ENCODE results near the gene SULT2B1.
"Not testable (repeated sequence)": the region's sequence is repeated elsewhere in the genome, so short reads cannot be mapped to it uniquely, and the experiment has no call there.

SULT2B1 gene

GRCh38 chr19:48524732-48525131 lies 27.2 kb upstream of the SULT2B1 start:
- DNase-seq (ENCODE audit: extremely low read depth in 1 of 2, low read depth in 1 of 2) = no peak

- no peak for DNase-seq (ENCODE audit: extremely low read depth in 1 of 2, low read depth in 1 of 2)
These were observed 22.8 kb upstream of the SULT2B1 start for GRCh38 chr19:48529156-48529555.

- no peak for DNase-seq (ENCODE audit: extremely low read depth in 1 of 2, low read depth in 1 of 2)
These were observed 21.8 kb upstream of the SULT2B1 start for GRCh38 chr19:48530066-48530720.

GRCh38 chr19:48530770-48531169 lies 21.2 kb upstream of the SULT2B1 start:
- no peak for DNase-seq (ENCODE audit: extremely low read depth in 1 of 2, low read depth in 1 of 2)

GRCh38 chr19:48533770-48534169 lies 18.2 kb upstream of the SULT2B1 start:
- no peak for DNase-seq (ENCODE audit: extremely low read depth in 1 of 2, low read depth in 1 of 2)

- no peak for DNase-seq (ENCODE audit: extremely low read depth in 1 of 2, low read depth in 1 of 2)
These were observed 14.4 kb upstream of the SULT2B1 start for GRCh38 chr19:48537541-48537940.

- not testable (repeated sequence) for DNase-seq (ENCODE audit: extremely low read depth in 1 of 2, low read depth in 1 of 2)
These were observed 13.9 kb upstream of the SULT2B1 start for GRCh38 chr19:48538057-48538456.

- DNase-seq (ENCODE audit: extremely low read depth in 1 of 2, low read depth in 1 of 2) = no peak
These were observed 12.4 kb upstream of the SULT2B1 start for GRCh38 chr19:48539503-48540096.

GRCh38 chr19:48540110-48540509 lies 11.9 kb upstream of the SULT2B1 start:
- DNase-seq (ENCODE audit: extremely low read depth in 1 of 2, low read depth in 1 of 2) = no peak

- no peak for DNase-seq (ENCODE audit: extremely low read depth in 1 of 2, low read depth in 1 of 2)
These were observed 10.2 kb upstream of the SULT2B1 start for GRCh38 chr19:48541813-48542212.

- no peak for DNase-seq (ENCODE audit: extremely low read depth in 1 of 2, low read depth in 1 of 2)
These were observed 8.8 kb upstream of the SULT2B1 start for GRCh38 chr19:48543121-48543710.

GRCh38 chr19:48544856-48545750 lies 6.9 kb upstream of the SULT2B1 start:
- DNase-seq (ENCODE audit: extremely low read depth in 1 of 2, low read depth in 1 of 2) = no peak

- no peak for DNase-seq (ENCODE audit: extremely low read depth in 1 of 2, low read depth in 1 of 2)
These were observed 4.2 kb upstream of the SULT2B1 start for GRCh38 chr19:48547722-48548121.

GRCh38 chr19:48548253-48548911 lies 3.6 kb upstream of the SULT2B1 start:
- no peak for DNase-seq (ENCODE audit: extremely low read depth in 1 of 2, low read depth in 1 of 2)

- no peak for DNase-seq (ENCODE audit: extremely low read depth in 1 of 2, low read depth in 1 of 2)
These were observed 2.6 kb upstream of the SULT2B1 start for GRCh38 chr19:48549380-48549779.

- no peak for DNase-seq (ENCODE audit: extremely low read depth in 1 of 2, low read depth in 1 of 2)
These were observed 692 bp downstream of the SULT2B1 start for GRCh38 chr19:48552406-48553322.

GRCh38 chr19:48553676-48554384 lies 1.9 kb downstream of the SULT2B1 start:
- no peak for DNase-seq (ENCODE audit: extremely low read depth in 1 of 2, low read depth in 1 of 2)

GRCh38 chr19:48554385-48555091 lies 2.6 kb downstream of the SULT2B1 start:
- no peak for DNase-seq (ENCODE audit: extremely low read depth in 1 of 2, low read depth in 1 of 2)

- no peak for DNase-seq (ENCODE audit: extremely low read depth in 1 of 2, low read depth in 1 of 2)
These were observed 4.2 kb downstream of the SULT2B1 start for GRCh38 chr19:48556163-48556562.

Measured in stimulated activated CD8-positive, alpha-beta memory T cell treated with anti-CD3 and anti-CD28 coated beads, Interleukin-7, amount 100 ng/mL, for 48 hours (primary cell).